DMS79 treated with DMSO at 0.1 percent for 48 hours (cell line): ENCODE results near the gene PUS7.
"Not testable (repeated sequence)": the region's sequence is repeated elsewhere in the genome, so short reads cannot be mapped to it uniquely, and the experiment has no call there.

Experiments
- DNase-seq: peaks from one replicate; lab custom pipeline; 2025; lab: John Stamatoyannopoulos, UW

The PUS7 gene

GRCh38 chr7:105497016-105497415 lies 25.1 kb downstream of the PUS7 start:
- DNase-seq, result no peak

- no peak for DNase-seq
These were observed 25.6 kb downstream of the PUS7 start for GRCh38 chr7:105496521-105496920.

- no peak for DNase-seq
These were observed 28.2 kb downstream of the PUS7 start for GRCh38 chr7:105493923-105494315.

GRCh38 chr7:105493196-105493922 lies 28.7 kb downstream of the PUS7 start:
- no peak for DNase-seq

GRCh38 chr7:105489409-105489808 lies 32.7 kb downstream of the PUS7 start:
- DNase-seq, result no peak

GRCh38 chr7:105487579-105488571 lies 34.2 kb downstream of the PUS7 start:
- no peak for DNase-seq

GRCh38 chr7:105480931-105481330 lies 41.1 kb downstream of the PUS7 start:
- DNase-seq, result no peak

GRCh38 chr7:105478606-105479005 lies 43.5 kb downstream of the PUS7 start:
- DNase-seq, result no peak

GRCh38 chr7:105477908-105478307 lies 44.2 kb downstream of the PUS7 start:
- no peak for DNase-seq

- DNase-seq, result no peak
These were observed 48.0 kb downstream of the PUS7 start for GRCh38 chr7:105474045-105474444.

GRCh38 chr7:105473163-105473562 lies 48.9 kb downstream of the PUS7 start:
- no peak for DNase-seq

- no peak for DNase-seq
These were observed 51.2 kb downstream of the PUS7 start for GRCh38 chr7:105470846-105471245.

- DNase-seq, result no peak
These were observed 52.0 kb downstream of the PUS7 start for GRCh38 chr7:105470090-105470489.

- no peak for DNase-seq
These were observed 59.2 kb downstream of the PUS7 start for GRCh38 chr7:105462765-105463420.

- DNase-seq, result no peak
These were observed 60.6 kb downstream of the PUS7 start for GRCh38 chr7:105461518-105461917.

GRCh38 chr7:105457619-105458225 lies 64.3 kb downstream of the PUS7 start:
- no peak for DNase-seq

GRCh38 chr7:105454921-105455320 lies 67.2 kb downstream of the PUS7 start:
- DNase-seq, result no peak

GRCh38 chr7:105454095-105454747 lies 67.8 kb downstream of the PUS7 start:
- no peak for DNase-seq

GRCh38 chr7:105452085-105452484 lies 70.0 kb downstream of the PUS7 start:
- no peak for DNase-seq

GRCh38 chr7:105450870-105451269 lies 71.2 kb downstream of the PUS7 start:
- DNase-seq, result not testable (repeated sequence)

- DNase-seq, result no peak
These were observed 71.8 kb downstream of the PUS7 start for GRCh38 chr7:105450177-105450861.
